ENCODE data around the gene AHCTF1. TPM values are rescaled to one million over a fixed set of nuclear protein-coding genes. Genes with fewer than 3 reads are reported as not detected.

The AHCTF1 gene
- total RNA-seq, 1 donor from 2014 or later: 62.1 TPM

DNA sequence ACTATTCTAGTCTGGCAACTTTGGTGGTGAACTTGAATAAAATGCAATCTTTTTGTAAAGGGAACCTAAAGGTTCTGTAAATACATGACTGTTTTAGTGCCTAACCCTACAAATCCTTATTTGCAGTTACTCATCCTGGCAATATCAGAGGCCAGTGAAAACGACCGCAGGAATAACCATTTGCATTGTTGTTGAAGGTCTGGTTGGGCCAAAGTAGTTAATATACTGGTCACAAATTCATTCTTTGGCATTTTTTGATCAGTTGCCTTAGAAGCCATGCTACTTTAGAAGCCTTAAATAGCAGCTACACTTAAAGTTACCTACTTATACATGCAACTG lies 93.7 kb downstream of the AHCTF1 start:
- no peak overlapping the region for H3K4me3 ChIP-seq
- H4K20me1 ChIP-seq (ENCODE audit: low read depth): no peaks in the 10 kb centered on the region
- no peaks in the 10 kb centered on the region for H3K27me3 ChIP-seq
- TF ChIP-seq, protein P1, sequence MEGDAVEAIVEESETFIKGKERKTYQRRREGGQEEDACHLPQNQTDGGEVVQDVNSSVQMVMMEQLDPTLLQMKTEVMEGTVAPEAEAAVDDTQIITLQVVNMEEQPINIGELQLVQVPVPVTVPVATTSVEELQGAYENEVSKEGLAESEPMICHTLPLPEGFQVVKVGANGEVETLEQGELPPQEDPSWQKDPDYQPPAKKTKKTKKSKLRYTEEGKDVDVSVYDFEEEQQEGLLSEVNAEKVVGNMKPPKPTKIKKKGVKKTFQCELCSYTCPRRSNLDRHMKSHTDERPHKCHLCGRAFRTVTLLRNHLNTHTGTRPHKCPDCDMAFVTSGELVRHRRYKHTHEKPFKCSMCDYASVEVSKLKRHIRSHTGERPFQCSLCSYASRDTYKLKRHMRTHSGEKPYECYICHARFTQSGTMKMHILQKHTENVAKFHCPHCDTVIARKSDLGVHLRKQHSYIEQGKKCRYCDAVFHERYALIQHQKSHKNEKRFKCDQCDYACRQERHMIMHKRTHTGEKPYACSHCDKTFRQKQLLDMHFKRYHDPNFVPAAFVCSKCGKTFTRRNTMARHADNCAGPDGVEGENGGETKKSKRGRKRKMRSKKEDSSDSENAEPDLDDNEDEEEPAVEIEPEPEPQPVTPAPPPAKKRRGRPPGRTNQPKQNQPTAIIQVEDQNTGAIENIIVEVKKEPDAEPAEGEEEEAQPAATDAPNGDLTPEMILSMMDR (IDR thresholded peaks at IDR 0.05): no peak
- TF ChIP-seq EZH2 (IDR thresholded peaks at IDR 0.05) (no peak), EZH2phosphoT487 (IDR thresholded peaks at IDR 0.05) (no peak)
- no peak overlapping the region for H3K4me2 ChIP-seq
- H3K9ac ChIP-seq: no peak overlapping the region
- peaks cover 10% of the 10 kb centered on the region for H3K36me3 Mint-ChIP-seq
- H3F3A ChIP-seq (ENCODE audit: low read depth): peaks cover 21% of the 10 kb centered on the region
- H2AFZ ChIP-seq (replicated peaks): no peak overlapping the region
- H3K27ac Mint-ChIP-seq: no peak overlapping the region
- no peaks in the 10 kb centered on the region for H3K9me3 ChIP-seq (ENCODE audit: low read depth)
- no peak for DNase-seq (ENCODE audit: low spot score)
- H3K27ac ChIP-seq: no peak overlapping the region
- H3K27me3 Mint-ChIP-seq (ENCODE audit: insufficient read depth, low read depth): no peaks in the 10 kb centered on the region
- no peaks in the 10 kb centered on the region for H3K4me1 ChIP-seq
- no peaks in the 10 kb centered on the region for H3K79me2 ChIP-seq (ENCODE audit: low read depth)
- H3K9me3 Mint-ChIP-seq: peaks cover 2% of the 10 kb centered on the region
- H3K4me1 Mint-ChIP-seq: no peaks in the 10 kb centered on the region
- H3K4me3 Mint-ChIP-seq: no peak overlapping the region
- H3K36me3 ChIP-seq: peaks cover 3% of the 10 kb centered on the region

DNA sequence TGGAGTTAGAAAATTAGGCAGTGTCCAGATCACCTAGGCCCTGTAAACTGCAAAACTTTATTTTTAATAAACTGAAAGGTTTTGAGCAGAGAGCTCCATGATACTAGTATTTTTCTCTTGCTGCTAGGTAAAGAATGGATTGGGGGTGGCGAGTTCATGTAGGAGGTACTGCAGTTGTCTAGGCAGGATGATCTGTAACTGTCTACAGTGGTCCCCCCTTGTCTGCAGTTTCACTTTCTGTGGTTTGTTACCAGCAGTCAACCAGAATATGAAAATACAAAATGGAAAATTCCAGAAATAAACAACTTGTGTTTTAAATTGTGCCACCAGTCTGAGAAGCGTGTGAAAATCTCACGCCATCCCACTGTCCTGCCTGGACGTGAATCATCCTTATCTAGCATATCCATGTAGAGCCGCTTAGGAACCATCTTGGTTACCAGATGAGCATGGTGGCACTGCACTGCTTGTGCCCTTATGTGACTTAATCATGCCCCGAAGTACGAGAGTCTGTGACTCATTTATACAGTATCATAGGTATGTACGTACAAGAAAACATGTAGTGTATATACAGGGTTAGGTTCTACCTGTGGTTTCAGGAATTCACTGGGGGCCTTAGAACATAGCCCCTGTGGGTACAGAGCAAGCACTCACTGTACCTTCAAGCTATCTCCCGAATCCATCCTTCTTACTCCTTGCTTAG lies 94.2 kb downstream of the AHCTF1 start:
- H3K4me2 ChIP-seq: no peak overlapping the region
- Mint-ChIP-seq H3K36me3 (peaks cover 5% of the 10 kb centered on the region), H3K27ac (no peak overlapping the region), H3K9me3 (peaks cover 2% of the 10 kb centered on the region), H3K4me1 (no peaks in the 10 kb centered on the region), H3K27me3 (ENCODE audit: insufficient read depth, low read depth) (no peaks in the 10 kb centered on the region), H3K4me3 (no peak overlapping the region)
- H3K36me3 ChIP-seq: peaks cover 3% of the 10 kb centered on the region
- H2AFZ ChIP-seq (replicated peaks): no peak overlapping the region
- no peak overlapping the region for H3K27ac ChIP-seq
- H3K4me3 ChIP-seq: no peak overlapping the region
- H3K9ac ChIP-seq: no peak overlapping the region
- no peaks in the 10 kb centered on the region for H3K4me1 ChIP-seq
- TF ChIP-seq EZH2phosphoT487 (IDR thresholded peaks at IDR 0.05) (no peak), EZH2 (IDR thresholded peaks at IDR 0.05) (no peak)
- TF ChIP-seq, protein P1 (IDR thresholded peaks at IDR 0.05): no peak
- H4K20me1 ChIP-seq (ENCODE audit: low read depth): no peaks in the 10 kb centered on the region
- no peak for DNase-seq (ENCODE audit: low spot score)
- peaks cover 21% of the 10 kb centered on the region for H3F3A ChIP-seq (ENCODE audit: low read depth)
- H3K27me3 ChIP-seq: no peaks in the 10 kb centered on the region
- no peaks in the 10 kb centered on the region for H3K9me3 ChIP-seq (ENCODE audit: low read depth)
- H3K79me2 ChIP-seq (ENCODE audit: low read depth): no peaks in the 10 kb centered on the region

DNA sequence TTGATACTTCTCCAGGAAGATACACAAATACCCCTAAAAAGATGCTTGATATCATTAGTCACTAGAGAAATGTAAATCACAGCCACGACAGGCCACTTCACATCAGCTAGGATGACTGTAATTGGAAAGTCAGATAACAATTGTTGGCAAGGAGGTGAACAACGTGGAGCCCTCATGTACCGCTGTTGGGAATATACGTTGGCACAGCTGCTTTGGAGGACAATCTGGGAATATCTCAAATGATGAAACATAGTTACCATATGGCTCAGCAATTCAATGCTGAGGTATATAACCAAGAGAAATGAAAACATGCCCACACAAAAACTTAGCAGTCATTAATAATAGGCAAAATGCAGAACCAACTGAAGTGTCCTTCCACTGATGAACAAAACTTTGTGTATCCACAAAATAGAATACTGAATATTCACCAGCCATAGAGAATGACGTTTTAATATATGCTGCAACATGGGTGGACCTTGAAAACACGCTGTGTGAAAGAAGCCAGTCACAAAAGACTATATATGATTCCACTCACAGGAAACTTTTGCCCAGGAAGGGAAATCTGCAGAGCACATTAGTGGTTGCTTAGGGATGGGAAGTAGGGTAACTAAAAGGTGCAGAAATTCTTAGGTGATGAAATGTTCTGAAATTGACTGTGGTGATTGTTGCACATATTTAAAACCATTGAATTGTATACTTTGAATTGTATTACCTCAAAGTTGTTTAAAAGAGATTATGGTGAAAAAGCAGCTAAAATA lies 95.4 kb downstream of the AHCTF1 start:
- Mint-ChIP-seq H3K27me3 (ENCODE audit: insufficient read depth, low read depth) (no peaks in the 10 kb centered on the region), H3K27ac (no peak overlapping the region), H3K9me3 (peaks cover 2% of the 10 kb centered on the region), H3K36me3 (peaks cover 5% of the 10 kb centered on the region), H3K4me1 (no peaks in the 10 kb centered on the region), H3K4me3 (no peak overlapping the region)
- DNase-seq (ENCODE audit: low spot score): no peak
- H3K36me3 ChIP-seq: peaks cover 3% of the 10 kb centered on the region
- no peaks in the 10 kb centered on the region for H3K4me1 ChIP-seq
- no peaks in the 10 kb centered on the region for H3K9me3 ChIP-seq (ENCODE audit: low read depth)
- H3K27me3 ChIP-seq: no peaks in the 10 kb centered on the region
- no peak overlapping the region for H3K4me3 ChIP-seq
- H3K4me2 ChIP-seq: no peak overlapping the region
- H3K9ac ChIP-seq: no peak overlapping the region
- TF ChIP-seq, protein P1 (IDR thresholded peaks at IDR 0.05): no peak
- no peak for TF ChIP-seq EZH2phosphoT487 (IDR thresholded peaks at IDR 0.05)
- TF ChIP-seq EZH2 (IDR thresholded peaks at IDR 0.05): no peak
- no peaks in the 10 kb centered on the region for H3K79me2 ChIP-seq (ENCODE audit: low read depth)
- H3K27ac ChIP-seq: no peak overlapping the region
- peaks cover 21% of the 10 kb centered on the region for H3F3A ChIP-seq (ENCODE audit: low read depth)
- H2AFZ ChIP-seq (replicated peaks): no peak overlapping the region
- H4K20me1 ChIP-seq (ENCODE audit: low read depth): no peaks in the 10 kb centered on the region

Data from neural progenitor cell (in vitro differentiated cells).